Heart right ventricle (tissue), 16 donors: ENCODE measurements around the gene ST3GAL4. TPM values are rescaled to one million over a fixed set of nuclear protein-coding genes. Genes with fewer than 3 reads are reported as not detected.
A peak's percentile ranks its signal among the peaks of the same experiment; 100 is the strongest.

ENCODE experiments used
- ATAC-seq, 8 donors: fragments of 200-7000 bp; cut with Tn5 transposase; one replicate each; pipeline ENCODE4 v1.9.1; 2020; ENCODE audit warnings: mild to moderate bottlenecking in 8 of 8, moderate library complexity in 8 of 8, moderate number of reproducible peaks in 1 of 8
- DNase-seq, 2 donors: peaks; one replicate each; pipeline ENCODE4 v3.0.0-alpha.2; 2020
- H3K27ac ChIP-seq, 10 donors: fragments of 200-600 bp; sonication (generic) in 2 of 10; one replicate each; pipeline versions ENCODE4 v1.5.0 to v1.8.0; 2020 to 2022; ENCODE audit warnings: mild to moderate bottlenecking in 3 of 10
- H3K27me3 ChIP-seq, 7 donors: fragments of 200-600 bp; one replicate each; pipeline ENCODE4 v1.8.0; 2021 to 2022; ENCODE audit warnings: mild to moderate bottlenecking in 2 of 7
- H3K36me3 ChIP-seq, 9 donors: fragments of 200-600 bp; sonication (generic) in 1 of 9; one replicate each; pipeline versions ENCODE4 v1.5.0 to v1.8.0; 2020 to 2022; ENCODE audit warnings: mild to moderate bottlenecking in 2 of 9
- H3K4me1 ChIP-seq, 9 donors: fragments of 200-600 bp; sonication (generic) in 1 of 9; one replicate each; pipeline versions ENCODE4 v1.5.0 to v1.8.0; 2020 to 2022; ENCODE audit warnings: mild to moderate bottlenecking in 4 of 9
- H3K4me3 ChIP-seq, 10 donors: fragments of 200-600 bp; sonication (generic) in 2 of 10; one replicate each; pipeline versions ENCODE4 v1.5.0 to v1.8.0; 2020 to 2022; ENCODE audit warnings: mild to moderate bottlenecking in 7 of 10, moderate library complexity in 2 of 10
- H3K9me3 ChIP-seq, 11 donors: fragments of 200-600 bp in 10 of 11; sonication (generic) in 2 of 11; one replicate each; pipeline versions ENCODE4 v1.5.0 to v1.8.0; 2013 to 2022; ENCODE audit warnings: mild to moderate bottlenecking in 2 of 11, control low read depth in 1 of 11, moderate library complexity in 1 of 11
- CTCF ChIP-seq, 9 donors: fragments of 200-600 bp; sonication (generic) in 2 of 9; IDR thresholded peaks; one replicate each; pipeline versions ENCODE4 v1.5.0 to v1.8.0; 2021 to 2022; ENCODE audit warnings: antibody characterized with exemption in 9 of 9, mild to moderate bottlenecking in 5 of 9, moderate library complexity in 1 of 9
- WGBS, 2 donors: extraction: QIAGEN DNeasy Blood & Tissue Kit; methylation state at CpG; one replicate each; pipeline ENCODE4 v1.1.7; 2013; ENCODE audit warnings: inconsistent platforms in 1 of 2; 5-methylcytosine and 5-hydroxymethylcytosine counted together
- intact Hi-C, 10 donors: fragments of 100-400 bp; cut with DNase I; formaldehyde crosslinking; loops; one replicate each; pipeline versions ENCODE4 v1.11.1 to v1.14.2; 2022
- polyA plus RNA-seq, 2 donors: library from polyadenylated mRNA; stranded (reverse); fragments of 200-250 nt; gene quantifications; one replicate each; pipeline ENCODE4 v1.2.3, GENCODE V29; 2013
- total RNA-seq, 10 donors: library from RNA; stranded (reverse); fragmentation: NEBNext Ultra II Directional in 3 of 10; extraction: Animal tissue kit (Norgen Biotek cat#: 25700) in 3 of 10; gene quantifications; one replicate each; pipeline versions ENCODE4 v1.2.1 to v1.2.4, GENCODE V29; 2021 to 2023
- donor health status: Arrhythmogenic right ventricular cardiomyopathy.
- donor health status: ischemic (EF 13 %, LVEDD 7.1; RV severe dilation, severe dysfunction).
- donor health status: healthy with polysubstance abuse.
- donor health status: DM: no; HTN: yes; CAD: no.
- donor health status: DM: no; HTN: no; CAD: no.
- donor health status: ischemic (EF 25% LVEDD 6.9; RV normal size, moderate dysfunction).
- donor health status: ischemic (EF 25% LVEDD 5.7; RV mildly dilated, moderate dysfunction).
- donor health status: healthy.
- donor health status: DM: yes; HTN: yes; CAD: no.
- donor health status: Ischemic cardiomyopathy.
- donor health status: ischemic (EF 35%, LVEDD 5.7; RV mildly dilated, moderate dysfunction).
- donor health status: nonischemic (EF 11% LVEDD 7.7; RV severe dilation, severe dysfunction).
- donor health status: DM: yes; HTN: yes; CAD: no.
- donor health status: PGD.
- donor health status: ischemic (EF 29% LVEDD 5.4; RV normal size, mild dysfunction).
- donor health status: nonischemic (EF 23%, LVEDD 6.1; RV moderate dilation, normal function).

Gene ST3GAL4
- total and polyA plus RNA-seq, 12 donors = 24.8 to 98.2 (median 44.8) TPM

GRCh38 chr11:126333142-126333541 lies 22.3 kb upstream of the ST3GAL4 start:
- Histone ChIP-seq H3K27me3 (no peaks in the 10 kb centered on the region), H3K9me3 (no peaks in the 10 kb centered on the region), H3K4me1 (peaks cover 13 to 52% (median 48%) of the 10 kb centered on the region in 9 donors), H3K36me3 (peaks cover 0 to 28% (median 0%) of the 10 kb centered on the region in 9 donors), H3K4me3 (no peak overlapping the region), H3K27ac (no peak overlapping the region)
- ATAC-seq (no peak), DNase-seq (no peak)
- WGBS, 2 donors = 93 to 95% methylated on average over 7 of the region's 7 CpGs
- intact Hi-C loops = no loop called here
- TF ChIP-seq CTCF (IDR thresholded peaks at IDR 0.05) = no peak

- peak overlapping the region in 5 of 10 donors; percentile 1 to 65 (median 22) for H3K27ac ChIP-seq
- no peak overlapping the region for H3K4me3 ChIP-seq
- intact Hi-C loops = no loop called here
- no peak for TF ChIP-seq CTCF (IDR thresholded peaks at IDR 0.05)
- no peaks in the 10 kb centered on the region for H3K27me3 ChIP-seq
- H3K9me3 ChIP-seq = no peaks in the 10 kb centered on the region
- H3K36me3 ChIP-seq = peaks cover 0 to 45% (median 0%) of the 10 kb centered on the region in 9 donors
- peaks cover 18 to 64% (median 54%) of the 10 kb centered on the region in 9 donors for H3K4me1 ChIP-seq
- ATAC-seq (no peak), DNase-seq (no peak)
- WGBS, 2 donors = 75 to 87% methylated on average over 6 of the region's 6 CpGs
These were observed 20.6 kb upstream of the ST3GAL4 start for GRCh38 chr11:126334659-126335462.

- Histone ChIP-seq H3K36me3 (peaks cover 0 to 50% (median 0%) of the 10 kb centered on the region in 9 donors), H3K9me3 (no peaks in the 10 kb centered on the region), H3K4me1 (peaks cover 19 to 69% (median 60%) of the 10 kb centered on the region in 9 donors), H3K27me3 (no peaks in the 10 kb centered on the region), H3K4me3 (no peak overlapping the region), H3K27ac (peak overlapping the region in 4 of 10 donors; percentile 2 to 65 (median 28))
- intact Hi-C loops = no loop called here
- WGBS, 2 donors = 59 to 72% methylated on average over 5 of the region's 5 CpGs
- DNase-seq = no peak
- TF ChIP-seq CTCF (IDR thresholded peaks at IDR 0.05) = no peak
- ATAC-seq = peak in 2 of 8 donors; percentile 34 to 57
These were observed 20.1 kb upstream of the ST3GAL4 start for GRCh38 chr11:126335463-126335760.

GRCh38 chr11:126336138-126336541 lies 19.3 kb upstream of the ST3GAL4 start:
- no peak for TF ChIP-seq CTCF (IDR thresholded peaks at IDR 0.05)
- no peak for DNase-seq
- peaks cover 19 to 77% (median 67%) of the 10 kb centered on the region in 9 donors for H3K4me1 ChIP-seq
- peak overlapping the region in 5 of 10 donors; percentile 10 to 70 (median 47) for H3K27ac ChIP-seq
- H3K27me3 ChIP-seq = no peaks in the 10 kb centered on the region
- no peak overlapping the region for H3K4me3 ChIP-seq
- peaks cover 0 to 54% (median 0%) of the 10 kb centered on the region in 9 donors for H3K36me3 ChIP-seq
- no peaks in the 10 kb centered on the region for H3K9me3 ChIP-seq
- intact Hi-C loops = no loop called here
- ATAC-seq = no peak
- WGBS, 2 donors = 62 to 71% methylated on average over 8 of the region's 8 CpGs
